RWPE1 (cell line): ENCODE measurements around the gene OR4N2.
"Not testable (repeated sequence)": the region's sequence is repeated elsewhere in the genome, so short reads cannot be mapped to it uniquely, and the experiment has no call there.

Source experiments
- CTCF ChIA-PET: fragments of 350-600 bp; sonication (Branson Sonifier 250); formaldehyde crosslinking; extraction: SDS; loops from one replicate; lab custom pipeline; 2021; lab: Yijun Ruan, JAX
- POLR2A ChIA-PET: fragments of 400-600 bp; formaldehyde crosslinking; extraction: SDS; loops from one replicate; lab custom pipeline; 2020; ENCODE audit warnings: antibody characterized with exemption; ENCODE audit not compliant: low non-redundant PET; lab: Yijun Ruan, JAX
- DNase-seq: peaks from one replicate; pipeline ENCODE4 v3.0.0; 2012; ENCODE audit warnings: low spot score
- H3K27ac ChIP-seq: fragments of 450-650 bp; 2 replicates; pipeline ENCODE4 v1.5.1; 2017
- TF ChIP-seq, protein P1 (sequence below): fragments of 450-650 bp; conservative IDR thresholded peaks from 2 replicates; pipeline ENCODE4 v1.5.1; 2017; ENCODE audit warnings: low read depth, mild to moderate bottlenecking

OR4N2 gene, protein sequence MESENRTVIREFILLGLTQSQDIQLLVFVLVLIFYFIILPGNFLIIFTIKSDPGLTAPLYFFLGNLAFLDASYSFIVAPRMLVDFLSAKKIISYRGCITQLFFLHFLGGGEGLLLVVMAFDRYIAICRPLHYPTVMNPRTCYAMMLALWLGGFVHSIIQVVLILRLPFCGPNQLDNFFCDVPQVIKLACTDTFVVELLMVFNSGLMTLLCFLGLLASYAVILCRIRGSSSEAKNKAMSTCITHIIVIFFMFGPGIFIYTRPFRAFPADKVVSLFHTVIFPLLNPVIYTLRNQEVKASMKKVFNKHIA

DNA sequence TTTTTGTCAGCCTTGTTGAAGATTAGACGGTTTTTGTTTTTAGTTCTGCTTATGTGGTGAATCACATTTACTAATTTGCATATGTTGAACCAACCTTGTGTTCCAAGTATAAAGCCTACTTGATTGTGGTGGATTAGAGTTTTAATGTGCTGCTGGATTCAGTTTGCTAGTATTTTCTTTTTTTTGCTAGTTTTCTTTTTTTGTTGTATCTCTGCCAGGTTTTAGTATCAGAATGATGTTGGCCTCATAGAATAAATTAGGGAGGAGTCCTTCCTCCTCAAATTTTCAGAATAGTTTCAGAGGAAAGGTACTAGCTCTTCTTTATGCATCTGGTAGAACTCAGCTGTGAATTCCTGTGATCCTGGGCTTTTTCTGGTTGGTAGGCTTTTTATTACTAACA is at the start of gene OR4N2:
Gene OR4N2, plus strand, starts transcription at position 301 of the 400 bp plus-strand sequence. CDS start 23,679 bp downstream, outside the sequence.
- CTCF ChIA-PET, H3K27ac ChIP-seq, DNase-seq, POLR2A ChIA-PET: not testable (repeated sequence)

DNA sequence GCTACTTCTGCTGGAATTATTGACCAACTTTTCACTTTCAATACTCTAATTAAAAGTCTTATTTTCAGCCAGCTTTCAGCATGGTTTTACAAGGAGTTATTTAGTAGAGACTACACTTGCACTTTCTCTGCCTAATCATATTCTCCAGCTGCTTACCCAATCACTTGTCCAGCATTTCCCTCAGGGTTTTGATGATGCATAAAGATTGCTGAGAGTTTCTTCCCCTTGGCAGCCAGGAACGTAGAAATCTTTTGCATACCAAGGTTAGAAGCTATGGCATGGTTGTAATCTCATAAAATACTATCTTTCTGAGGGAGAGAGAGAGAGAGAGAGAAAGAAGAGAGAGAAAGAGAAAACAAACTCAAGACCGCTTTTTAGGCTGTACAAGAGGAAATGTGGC is 49.4 kb upstream of the OR4N2 start:
- POLR2A ChIA-PET = no interaction called here
- no peak for DNase-seq
- TF ChIP-seq, protein P1, sequence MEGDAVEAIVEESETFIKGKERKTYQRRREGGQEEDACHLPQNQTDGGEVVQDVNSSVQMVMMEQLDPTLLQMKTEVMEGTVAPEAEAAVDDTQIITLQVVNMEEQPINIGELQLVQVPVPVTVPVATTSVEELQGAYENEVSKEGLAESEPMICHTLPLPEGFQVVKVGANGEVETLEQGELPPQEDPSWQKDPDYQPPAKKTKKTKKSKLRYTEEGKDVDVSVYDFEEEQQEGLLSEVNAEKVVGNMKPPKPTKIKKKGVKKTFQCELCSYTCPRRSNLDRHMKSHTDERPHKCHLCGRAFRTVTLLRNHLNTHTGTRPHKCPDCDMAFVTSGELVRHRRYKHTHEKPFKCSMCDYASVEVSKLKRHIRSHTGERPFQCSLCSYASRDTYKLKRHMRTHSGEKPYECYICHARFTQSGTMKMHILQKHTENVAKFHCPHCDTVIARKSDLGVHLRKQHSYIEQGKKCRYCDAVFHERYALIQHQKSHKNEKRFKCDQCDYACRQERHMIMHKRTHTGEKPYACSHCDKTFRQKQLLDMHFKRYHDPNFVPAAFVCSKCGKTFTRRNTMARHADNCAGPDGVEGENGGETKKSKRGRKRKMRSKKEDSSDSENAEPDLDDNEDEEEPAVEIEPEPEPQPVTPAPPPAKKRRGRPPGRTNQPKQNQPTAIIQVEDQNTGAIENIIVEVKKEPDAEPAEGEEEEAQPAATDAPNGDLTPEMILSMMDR = no peak
- no peak overlapping the region for H3K27ac ChIP-seq
- CTCF ChIA-PET = no interaction called here

GRCh38 chr14:19771491-19771890 is 32.1 kb upstream of the OR4N2 start:
- POLR2A ChIA-PET, H3K27ac ChIP-seq, DNase-seq, CTCF ChIA-PET: not testable (repeated sequence)

- ChIA-PET CTCF (no interaction called here), POLR2A (no interaction called here)
- TF ChIP-seq, protein P1 = no peak
- H3K27ac ChIP-seq = no peak overlapping the region
- no peak for DNase-seq
Measured at GRCh38 chr14:19771895-19772430, 31.6 kb upstream of the OR4N2 start.

GRCh38 chr14:19772454-19772853 is 31.1 kb upstream of the OR4N2 start:
- DNase-seq, POLR2A ChIA-PET: not testable (repeated sequence)

GRCh38 chr14:19773204-19773603 is 30.4 kb upstream of the OR4N2 start, which contains the start of gene OR4M1:
TSS of gene OR4M1 (plus strand) at chr14:19773504. CDS start at chr14:19780323, 6,819 bp downstream.
- POLR2A ChIA-PET, CTCF ChIA-PET, DNase-seq, H3K27ac ChIP-seq: not testable (repeated sequence)

More at GRCh38 chr14:19772454-19772853, 31.1 kb upstream of the OR4N2 start:
- H3K27ac ChIP-seq, CTCF ChIA-PET: not testable (repeated sequence)

DNA sequence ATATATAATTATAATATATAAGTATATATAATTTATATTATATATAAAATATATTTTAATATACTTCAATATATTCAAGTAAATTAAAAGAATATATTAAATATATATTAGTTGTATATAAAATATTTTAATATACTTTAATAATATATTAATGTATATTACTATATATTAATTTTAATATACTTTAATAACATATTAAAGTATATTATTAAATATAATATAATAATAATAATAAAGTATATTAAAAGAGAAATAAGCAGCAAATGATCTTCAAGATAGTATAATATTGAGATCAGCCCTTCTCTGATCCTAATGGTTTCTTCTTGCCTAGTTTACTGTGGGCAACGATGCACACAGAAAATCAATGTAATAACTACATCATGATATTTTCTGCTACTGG is 28.0 kb upstream of the OR4N2 start:
- ChIA-PET POLR2A (no interaction called here), CTCF (no interaction called here)
- TF ChIP-seq, protein P1 = no peak
- H3K27ac ChIP-seq = no peak overlapping the region
- no peak for DNase-seq

DNA sequence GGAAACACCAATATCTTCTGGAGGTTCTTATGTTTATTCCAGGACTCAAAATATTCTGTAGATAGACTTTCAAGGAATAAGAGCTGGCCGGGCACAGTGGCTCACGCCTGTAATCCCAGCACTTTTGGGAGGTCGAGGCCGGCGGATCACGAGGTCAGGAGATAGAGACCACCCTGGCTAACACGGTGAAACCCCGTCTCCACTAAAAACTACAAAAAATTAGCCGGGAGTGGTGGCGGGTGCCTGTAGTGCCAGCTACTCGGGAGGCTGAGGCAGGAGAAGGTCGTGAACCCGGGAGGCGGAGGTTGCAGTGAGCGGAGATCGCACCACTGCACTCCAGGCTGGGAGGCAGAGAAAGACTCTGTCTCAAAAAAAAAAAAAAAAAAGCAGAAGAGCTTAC is 17.7 kb upstream of the OR4N2 start:
- CTCF ChIA-PET, H3K27ac ChIP-seq, POLR2A ChIA-PET, DNase-seq: not testable (repeated sequence)

DNA sequence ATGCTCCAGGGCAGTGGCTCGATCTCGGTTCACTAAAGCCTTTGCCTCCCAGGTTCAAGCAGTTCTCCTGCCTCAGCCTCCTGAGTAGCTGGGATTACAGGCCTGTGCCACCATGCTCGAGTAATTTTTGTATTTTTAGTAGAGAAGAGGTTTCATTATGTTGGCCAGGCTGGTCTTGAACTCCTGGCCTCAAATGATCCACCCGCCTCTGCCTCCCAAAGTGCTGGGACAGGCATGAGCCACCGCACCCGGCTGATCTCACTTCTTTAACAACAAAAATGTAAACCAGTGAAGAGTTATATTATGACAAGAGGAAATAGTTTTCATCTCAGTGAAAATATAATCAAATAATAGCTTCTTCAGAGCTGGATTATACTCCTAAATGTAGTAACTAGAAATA is 16.3 kb upstream of the OR4N2 start:
- H3K27ac ChIP-seq, CTCF ChIA-PET, POLR2A ChIA-PET, DNase-seq: not testable (repeated sequence)

GRCh38 chr14:19788150-19788549 is 15.4 kb upstream of the OR4N2 start:
- CTCF ChIA-PET, POLR2A ChIA-PET, H3K27ac ChIP-seq, DNase-seq: not testable (repeated sequence)

GRCh38 chr14:19796520-19797108 is 7.0 kb upstream of the OR4N2 start:
- H3K27ac ChIP-seq, CTCF ChIA-PET, POLR2A ChIA-PET, DNase-seq: not testable (repeated sequence)
